K562 (cell line): ENCODE measurements around the gene TPX2. TPM values are rescaled to one million over a fixed set of nuclear protein-coding genes. Genes with fewer than 3 reads are reported as not detected.

ENCODE experiments used
- ATAC-seq: fragments of 200-7000 bp; cut with Tn5 transposase; 3 replicates; pipeline ENCODE4 v1.9.1; 2020; ENCODE audit warnings: moderate library complexity
- BruUV-seq: library from RNA; stranded (reverse); fragments of 400-500 nt; replicated peaks from 2 replicates; lab custom pipeline; 2021; lab: Mats Ljungman, UMichigan
- CTCF ChIA-PET: fragments of 300-600 bp; formaldehyde crosslinking; extraction: SDS; loops from one replicate; lab custom pipeline; 2021; ENCODE audit warnings: low intra/inter-chr PET ratio; lab: Yijun Ruan, JAX
- POLR2A ChIA-PET: fragments of 300-600, 350-650 bp; sonication (Branson Sonifier 250); formaldehyde crosslinking; extraction: SDS; loops from one replicate; lab custom pipeline; 2021; ENCODE audit warnings: antibody characterized with exemption, inconsistent platforms; lab: Yijun Ruan, JAX
- DNase-seq, 4 experiments: peaks; one replicate each; pipeline versions ENCODE4 v3.0.0 to v3.0.0-alpha.2; 2011 to 2018; ENCODE audit warnings: low spot score in 3 of 4, mixed read lengths in 3 of 4; ENCODE audit errors: extremely low read depth in 1 of 4
- FAIRE-seq: peaks from 2 replicates; lab custom pipeline; 2011; peaks lifted over from hg19 to GRCh38; lab: Jason Lieb, UNC
- H2AFZ ChIP-seq: 2 replicates; pipeline ENCODE4 v1.6.0; 2011; ENCODE audit warnings: low read depth, low read length, control low read depth, inconsistent platforms
- H3K27ac ChIP-seq: fragments of 200-600 bp; 3 replicates; pipeline ENCODE4 v1.8.0; 2011; ENCODE audit warnings: low read depth, mild to moderate bottlenecking, control low read depth, inconsistent platforms, low read length, moderate library complexity, mixed read lengths; ENCODE audit errors: extremely low read depth
- H3K27me3 ChIP-seq, 2 experiments: fragments of 300-600 bp in 1 of 2; 2 replicates in 1 of 2; 3 replicates in 1 of 2; pipeline versions ENCODE4 v1.6.0 to v1.8.0; 2011; ENCODE audit warnings: inconsistent platforms in 2 of 2, low read length in 2 of 2, mild to moderate bottlenecking in 1 of 2, mixed read lengths in 1 of 2, moderate library complexity in 1 of 2; ENCODE audit not compliant: control insufficient read depth in 2 of 2, insufficient read depth in 2 of 2
- H3K36me3 ChIP-seq: fragments of 300-600 bp; 3 replicates; pipeline ENCODE4 v1.8.0; 2011; ENCODE audit warnings: mild to moderate bottlenecking, low read length, inconsistent platforms; ENCODE audit not compliant: control insufficient read depth, insufficient read depth
- H3K4me1 ChIP-seq, 2 experiments: fragments of 200-600 bp in 1 of 2; replicated peaks in 1 of 2; 2 replicates in 1 of 2; 3 replicates in 1 of 2; pipeline versions ENCODE4 v1.5.1 to v1.8.0; 2011; ENCODE audit warnings: inconsistent platforms in 2 of 2, low read length in 2 of 2, mild to moderate bottlenecking in 1 of 2, mixed read lengths in 1 of 2, moderate library complexity in 1 of 2; ENCODE audit not compliant: control insufficient read depth in 2 of 2, insufficient read depth in 2 of 2
- H3K4me2 ChIP-seq: 2 replicates; pipeline ENCODE4 v1.6.1; 2011; ENCODE audit warnings: low read length, control low read depth, inconsistent platforms, mixed read lengths; ENCODE audit not compliant: insufficient read depth
- H3K4me3 ChIP-seq: fragments of 200-600 bp; sonication (generic), shearing (Covaris generic); 2 replicates; pipeline ENCODE4 v1.5.1; 2016; ENCODE audit warnings: control low read depth, inconsistent platforms
- H3K79me2 ChIP-seq: fragments of 200-600 bp; 3 replicates; pipeline ENCODE4 v1.8.0; 2011; ENCODE audit warnings: low read length, inconsistent platforms; ENCODE audit not compliant: control insufficient read depth, insufficient read depth
- H3K9ac ChIP-seq, 2 experiments: 2 replicates each; pipeline versions ENCODE4 v1.6.0 to v1.6.1; 2011; ENCODE audit warnings: low read depth in 2 of 2, low read length in 2 of 2, control low read depth in 1 of 2, inconsistent platforms in 1 of 2, mild to moderate bottlenecking in 1 of 2, mixed read lengths in 1 of 2; ENCODE audit not compliant: insufficient read depth in 1 of 2
- H3K9me1 ChIP-seq: one replicate; pipeline ENCODE4 v1.6.0; 2011; ENCODE audit warnings: inconsistent platforms, mild to moderate bottlenecking, low read length, moderate library complexity; ENCODE audit not compliant: control insufficient read depth, insufficient read depth
- H3K9me3 ChIP-seq: replicated peaks from 2 replicates; pipeline ENCODE4 v1.5.1; 2011; ENCODE audit warnings: low read depth, low read length, inconsistent platforms; ENCODE audit not compliant: control insufficient read depth, insufficient read depth
- H4K20me1 ChIP-seq: replicated peaks from 2 replicates; pipeline ENCODE4 v1.6.1; 2011; ENCODE audit warnings: low read length, inconsistent platforms, mixed read lengths; ENCODE audit not compliant: control insufficient read depth, insufficient read depth
- BRD4 ChIP-seq: fragments of 200-600 bp; sonication (generic); IDR thresholded peaks from 2 replicates; pipeline ENCODE4 v1.6.1; 2017; ENCODE audit warnings: inconsistent platforms
- FOXM1 ChIP-seq, 2 experiments: fragments of 450-650 bp in 1 of 2; sonication (generic) in 1 of 2; formaldehyde crosslinking in 1 of 2; IDR thresholded peaks; 2 replicates each; pipeline versions ENCODE4 v1.6.1 to v1.9.0; 2017 to 2022; ENCODE audit warnings: low read depth in 2 of 2, mild to moderate bottlenecking in 2 of 2, missing genetic modification reagents in 1 of 2, moderate library complexity in 1 of 2
- HCFC1 ChIP-seq: IDR thresholded peaks from 2 replicates; pipeline ENCODE4 v1.6.1; 2012; ENCODE audit warnings: low read depth, low read length, improper control_type of control experiment
- HMGN3 ChIP-seq: IDR thresholded peaks from 2 replicates; pipeline ENCODE4 v1.6.1; 2011; ENCODE audit warnings: borderline replicate concordance, low read depth, mild to moderate bottlenecking, mixed read lengths, low read length; ENCODE audit not compliant: insufficient read length; ENCODE audit errors: extremely low read depth
- L3MBTL2 ChIP-seq: fragments of 450-650 bp; IDR thresholded peaks from 2 replicates; pipeline ENCODE4 v1.6.1; 2016; ENCODE audit warnings: mild to moderate bottlenecking, moderate library complexity
- MAFF ChIP-seq: IDR thresholded peaks from 2 replicates; pipeline ENCODE4 v1.6.1; 2012; ENCODE audit warnings: low read length, improper control_type of control experiment
- MBD2 ChIP-seq: sonication (generic); IDR thresholded peaks from 2 replicates; pipeline ENCODE4 v1.6.1; 2016; ENCODE audit warnings: low read depth, borderline replicate concordance
- MCM5 ChIP-seq: fragments of 450-650 bp; IDR thresholded peaks from 2 replicates; pipeline ENCODE4 v1.6.1; 2016; ENCODE audit warnings: low read depth
- MLX ChIP-seq, 2 experiments: fragments of 450-650 bp in 1 of 2; sonication (generic) in 1 of 2; formaldehyde crosslinking; conservative IDR thresholded peaks; 2 replicates each; pipeline versions ENCODE4 v1.4.0 to v1.8.1; 2020 to 2022; ENCODE audit warnings: mild to moderate bottlenecking in 1 of 2, missing genetic modification reagents in 1 of 2
- RUNX1 ChIP-seq: sonication (generic); IDR thresholded peaks from 2 replicates; pipeline ENCODE4 v1.6.1; 2016; ENCODE audit warnings: antibody characterized with exemption, low read depth
- SMAD4 ChIP-seq: fragments of 250-450 bp; sonication (Bioruptor Pico); conservative IDR thresholded peaks from 2 replicates; pipeline ENCODE4 v1.8.0; 2021; ENCODE audit warnings: inconsistent platforms, mild to moderate bottlenecking, moderate library complexity
- SMARCB1 ChIP-seq: IDR thresholded peaks from 2 replicates; pipeline ENCODE4 v1.6.1; 2011; ENCODE audit warnings: improper control_type of control experiment, low read depth; ENCODE audit not compliant: insufficient read length
- ZHX1 ChIP-seq: fragments of 150-350 bp; conservative IDR thresholded peaks from 2 replicates; pipeline ENCODE4 v1.6.1; 2014; ENCODE audit warnings: low read length
- ZNF165 ChIP-seq: fragments of 250-450 bp; sonication (Bioruptor Pico); IDR thresholded peaks from 2 replicates; pipeline ENCODE4 v1.4.0; 2020; ENCODE audit warnings: borderline replicate concordance
- ZNF644 ChIP-seq: fragments of 200-800 bp; sonication (Bioruptor generic); IDR thresholded peaks from 2 replicates; pipeline ENCODE4 v1.6.1; 2016; ENCODE audit warnings: low read depth, missing genetic modification characterization, missing compliant biosample characterization
- WGBS: fragments of 100-300 bp; shearing (Covaris generic); methylation state at CpG from one replicate; pipeline ENCODE4 v1.1.6; 2016; ENCODE audit warnings: low coverage, mixed read lengths; ENCODE audit not compliant: insufficient coverage; ENCODE audit errors: missing lambda C conversion rate; 5-methylcytosine and 5-hydroxymethylcytosine counted together
- in situ Hi-C: fragments of 300-500 bp; cut with MboI; formaldehyde crosslinking; loops from 4 replicates; pipeline ENCODE4 v1.15.0; 2018; ENCODE audit warnings: inconsistent platforms, mixed read lengths
- intact Hi-C: fragments of 100-400 bp; cut with micrococcal nuclease; formaldehyde crosslinking; loops from 2 replicates; pipeline ENCODE4 v1.14.2; 2022
- polyA plus RNA-seq, 8 experiments: library from polyadenylated mRNA; depleted of rRNA in 4 of 8; stranded (reverse) in 5 of 8; unstranded in 3 of 8; fragments of >200 nt; fragmentation: Nextera tagmentation in 2 of 8; fragmentation: Illumina TruSeq in 1 of 8; extraction: Ambion mirVana in 2 of 8; extraction: Trizol in 1 of 8; gene quantifications; 2 replicates each; pipeline versions ENCODE4 v1.2.1 to v1.2.3, GENCODE V29; 2011 to 2014; ENCODE audit warnings: inconsistent platforms in 1 of 8, missing spikeins in 1 of 8
- total RNA-seq, 7 experiments: library from RNA; depleted of rRNA in 6 of 7; stranded (reverse); fragments of >200 nt in 6 of 7; fragmentation: Illumina TruSeq in 2 of 7; extraction: Trizol in 2 of 7; gene quantifications; 2 replicates each; pipeline versions ENCODE4 v1.2.1 to v1.2.3, GENCODE V29; 2011 to 2021; ENCODE audit warnings: low replicate concordance in 1 of 7

The TPX2 gene
- total and polyA plus RNA-seq, 9 of the 15 experiments (the other 6 are each of a cell fraction or from before 2014, with no cell fraction given), result 48.0 to 241 (median 133) TPM

- TF ChIP-seq MLX (CRISPR knock-in tag; conservative IDR thresholded peaks at IDR 0.05), result no peak
- peak; percentile 12 for TF ChIP-seq HMGN3
- no peak for TF ChIP-seq ZNF165
Observed at GRCh38 chr20:31835554-31835953, 96.5 kb downstream of the TPX2 start (continued).

GRCh38 chr20:31835977-31836852 is 97.1 kb downstream of the TPX2 start:
- POLR2A ChIA-PET, result interaction anchor here (0.7 to 1.3 kb wide), 6 partner anchors 11 to 194 kb away, joined by 3 to 5 read pairs (median 3); no protein-coding TSS in a partner anchor
- Histone ChIP-seq H2AFZ (peak overlapping the region; percentile 73), H3K4me2 (peak overlapping the region; percentile 39), H4K20me1 (0 out of 2 replicates have a peak, but pooled peaks cover 6% of the 10 kb centered on the region), H3K9me1 (no peaks in the 10 kb centered on the region), H3K79me2 (no peaks in the 10 kb centered on the region), H3K27me3 (no peaks in the 10 kb centered on the region), H3K36me3 (no peaks in the 10 kb centered on the region), H3K4me1 (peaks cover 35 to 51% of the 10 kb centered on the region in 2 experiments), H3K9ac (peak overlapping the region; percentile 35 to 68; a peak in 3 of 4 replicates), H3K9me3 (no peaks in the 10 kb centered on the region), H3K4me3 (no peak overlapping the region), H3K27ac (peak overlapping the region; percentile 49; the same call in 2 of the 3 replicates)
- in situ Hi-C loops, result loop anchor here (25.0 kb wide), 1 partner anchor 826 kb away; the partner anchor contains the start of gene C20orf203
- 15% methylated on average over 14 of the region's 14 CpGs for WGBS
- CTCF ChIA-PET, result no interaction called here
- ATAC-seq (peak; percentile 87), FAIRE-seq (peak; percentile 90), DNase-seq (peak; percentile 87 to 90 (median 88))
- BruUV-seq, result no TSS peak
- intact Hi-C loops, result loop anchor here (5.0 kb wide), 1 partner anchor 274 kb away; no protein-coding TSS in a partner anchor
- TF ChIP-seq SMARCB1, result peak; percentile 65
- no peak for TF ChIP-seq FOXM1 (IDR thresholded peaks at IDR 0.05; ENCODE audit: low read depth)
- TF ChIP-seq FOXM1 (CRISPR knock-in tag; IDR thresholded peaks at IDR 0.05; ENCODE audit: low read depth), result 0 out of 2 replicates have a peak, but pooled peaks have one; percentile 41
- 0 out of 2 replicates have a peak, but pooled peaks have one; percentile 46 for TF ChIP-seq SMAD4 (CRISPR knock-in tag)
- TF ChIP-seq HCFC1, result no peak; the same call in 1 of the 2 replicates
- no peak for TF ChIP-seq ZNF644 (tag)
- no peak for TF ChIP-seq ZHX1
- TF ChIP-seq L3MBTL2, result peak; percentile 74; the same call in 1 of the 2 replicates
- TF ChIP-seq MCM5, result no peak
- no peak for TF ChIP-seq MAFF
- no peak for TF ChIP-seq BRD4
- 0 out of 2 replicates have a peak, but pooled peaks have one; percentile 72 for TF ChIP-seq RUNX1
- TF ChIP-seq MBD2, result 0 out of 2 replicates have a peak, but pooled peaks have one; percentile 38
